GM18907 (cell line): ENCODE measurements around the gene GAMT.
"Not testable (repeated sequence)": the region's sequence is repeated elsewhere in the genome, so short reads cannot be mapped to it uniquely, and the experiment has no call there.

ENCODE experiments used
- ATAC-seq: cut with Tn5 transposase; IDR thresholded peaks from one replicate; pipeline ENCODE4 v1.9.1; 2021; ENCODE audit warnings: mild to moderate bottlenecking, moderate library complexity; ENCODE audit not compliant: unreplicated experiment

The GAMT gene

GRCh38 chr19:1420085-1420484, 18.7 kb upstream of the GAMT start:
- ATAC-seq: not testable (repeated sequence)

GRCh38 chr19:1418951-1419738, 17.8 kb upstream of the GAMT start:
- no peak for ATAC-seq

- no peak for ATAC-seq
Observed at GRCh38 chr19:1418496-1418775, 17.1 kb upstream of the GAMT start.

GRCh38 chr19:1417681-1418495, 16.5 kb upstream of the GAMT start:
- no peak for ATAC-seq

GRCh38 chr19:1417145-1417544, 15.8 kb upstream of the GAMT start:
- no peak for ATAC-seq

- no peak for ATAC-seq
Observed at GRCh38 chr19:1416014-1416841, 14.9 kb upstream of the GAMT start.

GRCh38 chr19:1412995-1413800, 11.9 kb upstream of the GAMT start:
- no peak for ATAC-seq

GRCh38 chr19:1412323-1412923, 11.1 kb upstream of the GAMT start:
- no peak for ATAC-seq

- no peak for ATAC-seq
Observed at GRCh38 chr19:1411255-1412191, 10.2 kb upstream of the GAMT start.

GRCh38 chr19:1410789-1411188, 9.4 kb upstream of the GAMT start:
- ATAC-seq: no peak

- no peak for ATAC-seq
Observed at GRCh38 chr19:1410136-1410786, 8.9 kb upstream of the GAMT start.

- no peak for ATAC-seq
Observed at GRCh38 chr19:1409204-1410005, 8.1 kb upstream of the GAMT start.

GRCh38 chr19:1408300-1409203, 7.2 kb upstream of the GAMT start:
- no peak for ATAC-seq

- peak; percentile 31 for ATAC-seq
Observed at GRCh38 chr19:1407528-1408299, 6.4 kb upstream of the GAMT start, which contains the start of gene DAZAP1. DAZAP1 (plus strand) TSS chr19:1407586; CDS start chr19:1407774, 188 bp downstream.

- ATAC-seq: peak; percentile 76
Observed at GRCh38 chr19:1406774-1407527, 5.6 kb upstream of the GAMT start.
